Esophagus squamous epithelium (tissue), 4 donors: Measurements from ENCODE around the gene FBXL20.

ENCODE experiments used
- POLR2A ChIP-seq, 4 donors: fragments of 450-650 bp; IDR thresholded peaks; one replicate each; pipeline ENCODE4 v1.6.1; 2017; ENCODE audit warnings: antibody characterized with exemption in 4 of 4, mild to moderate bottlenecking in 4 of 4, moderate library complexity in 3 of 4
- TF ChIP-seq, protein P1 (sequence below), 6 experiments: fragments of 450-650 bp in 4 of 6; fragments of 200-600 bp in 2 of 6; sonication (generic) in 2 of 6; IDR thresholded peaks; one replicate each; pipeline ENCODE4 v1.5.1; 2016 to 2019; ENCODE audit warnings: antibody characterized with exemption in 6 of 6, mild to moderate bottlenecking in 4 of 6, moderate library complexity in 4 of 6

DNA sequence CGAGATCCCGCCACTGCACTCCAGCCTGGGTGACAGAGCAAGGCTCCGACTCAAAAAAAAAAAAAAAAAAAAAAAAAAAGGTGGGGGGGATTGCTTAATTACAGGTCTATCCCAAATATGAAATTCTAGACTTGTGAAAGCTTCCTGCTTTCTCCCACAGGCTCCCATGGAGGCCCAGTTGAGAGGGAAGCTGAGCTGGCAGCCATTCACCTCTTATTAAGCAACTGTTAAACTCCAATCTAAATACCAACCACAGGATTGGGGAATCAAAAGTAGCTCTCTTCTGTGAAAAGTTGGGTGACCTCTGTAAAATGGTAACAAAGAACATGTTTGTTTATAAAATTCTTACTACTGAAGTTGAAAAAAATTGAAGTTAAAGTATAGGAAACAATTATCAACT, 129.9 kb downstream of the FBXL20 start:
- TF ChIP-seq, protein P1, sequence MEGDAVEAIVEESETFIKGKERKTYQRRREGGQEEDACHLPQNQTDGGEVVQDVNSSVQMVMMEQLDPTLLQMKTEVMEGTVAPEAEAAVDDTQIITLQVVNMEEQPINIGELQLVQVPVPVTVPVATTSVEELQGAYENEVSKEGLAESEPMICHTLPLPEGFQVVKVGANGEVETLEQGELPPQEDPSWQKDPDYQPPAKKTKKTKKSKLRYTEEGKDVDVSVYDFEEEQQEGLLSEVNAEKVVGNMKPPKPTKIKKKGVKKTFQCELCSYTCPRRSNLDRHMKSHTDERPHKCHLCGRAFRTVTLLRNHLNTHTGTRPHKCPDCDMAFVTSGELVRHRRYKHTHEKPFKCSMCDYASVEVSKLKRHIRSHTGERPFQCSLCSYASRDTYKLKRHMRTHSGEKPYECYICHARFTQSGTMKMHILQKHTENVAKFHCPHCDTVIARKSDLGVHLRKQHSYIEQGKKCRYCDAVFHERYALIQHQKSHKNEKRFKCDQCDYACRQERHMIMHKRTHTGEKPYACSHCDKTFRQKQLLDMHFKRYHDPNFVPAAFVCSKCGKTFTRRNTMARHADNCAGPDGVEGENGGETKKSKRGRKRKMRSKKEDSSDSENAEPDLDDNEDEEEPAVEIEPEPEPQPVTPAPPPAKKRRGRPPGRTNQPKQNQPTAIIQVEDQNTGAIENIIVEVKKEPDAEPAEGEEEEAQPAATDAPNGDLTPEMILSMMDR (IDR thresholded peaks at IDR 0.05), result no peak
- no peak for TF ChIP-seq POLR2A (IDR thresholded peaks at IDR 0.05)
